Activated naive CD4-positive, alpha-beta T cell treated with anti-CD3 and anti-CD28 coated beads, Interleukin-2, amount 10 ng/mL, durations not matched to agents 7 days and 5 days (primary cell): ENCODE results near the gene SERPINC1.
"Not testable (repeated sequence)": the region's sequence is repeated elsewhere in the genome, so short reads cannot be mapped to it uniquely, and the experiment has no call there.

Source experiments
- CTCF ChIA-PET: fragments of 350-600 bp; sonication (Branson Sonifier 250); formaldehyde crosslinking; loops from one replicate; lab custom pipeline; 2021; ENCODE audit warnings: antibody characterized with exemption; lab: Charles Lee
- DNase-seq: peaks from one replicate; pipeline ENCODE4 v3.0.0-alpha.2; 2020
- H3K27ac Mint-ChIP-seq: one replicate; pipeline ENCODE4 v1.8.0; 2021; ENCODE audit warnings: mild to moderate bottlenecking, moderate library complexity, mixed read lengths
- H3K27me3 Mint-ChIP-seq: one replicate; pipeline ENCODE4 v1.8.0; 2021; ENCODE audit warnings: mild to moderate bottlenecking, mixed read lengths
- H3K36me3 Mint-ChIP-seq: one replicate; pipeline ENCODE4 v1.8.0; 2021; ENCODE audit warnings: mixed read lengths
- H3K4me1 Mint-ChIP-seq: one replicate; pipeline ENCODE4 v1.8.0; 2021; ENCODE audit warnings: mixed read lengths
- H3K4me3 Mint-ChIP-seq: one replicate; pipeline ENCODE4 v1.8.0; 2021; ENCODE audit warnings: mild to moderate bottlenecking, moderate library complexity, mixed read lengths
- H3K9me3 Mint-ChIP-seq: one replicate; pipeline ENCODE4 v1.8.0; 2021; ENCODE audit warnings: mixed read lengths

Gene SERPINC1

GRCh38 chr1:173915596-173915995, 1.5 kb downstream of the SERPINC1 start:
- H3K9me3 Mint-ChIP-seq, result no peaks in the 10 kb centered on the region
- CTCF ChIA-PET, result interaction anchor here (1.0 kb wide), 1 partner anchor 14 kb away, joined by 3 read pairs; no protein-coding TSS in a partner anchor
- H3K4me3 Mint-ChIP-seq, result no peak overlapping the region
- peaks cover 10% of the 10 kb centered on the region for H3K27me3 Mint-ChIP-seq
- no peaks in the 10 kb centered on the region for H3K36me3 Mint-ChIP-seq
- no peaks in the 10 kb centered on the region for H3K4me1 Mint-ChIP-seq
- no peak overlapping the region for H3K27ac Mint-ChIP-seq
- DNase-seq, result no peak

- Mint-ChIP-seq H3K36me3 (no peaks in the 10 kb centered on the region), H3K4me3 (no peak overlapping the region)
Measured at GRCh38 chr1:173914366-173914871, 2.7 kb downstream of the SERPINC1 start.

GRCh38 chr1:173913111-173913510, 4.0 kb downstream of the SERPINC1 start:
- CTCF ChIA-PET, result no interaction called here

More at GRCh38 chr1:173914366-173914871, 2.7 kb downstream of the SERPINC1 start:
- Mint-ChIP-seq H3K4me1 (no peaks in the 10 kb centered on the region), H3K27ac (no peak overlapping the region), H3K9me3 (no peaks in the 10 kb centered on the region), H3K27me3 (peaks cover 10% of the 10 kb centered on the region)
- CTCF ChIA-PET, result interaction anchor here (0.6 to 1.0 kb wide), 2 partner anchors 12 to 44 kb away, joined by 3 read pairs; no protein-coding TSS in a partner anchor
- DNase-seq, result peak; percentile 44

GRCh38 chr1:173903827-173904531, 13.1 kb downstream of the SERPINC1 start:
- H3K27ac Mint-ChIP-seq, result no peak overlapping the region
- no peaks in the 10 kb centered on the region for H3K27me3 Mint-ChIP-seq
- no peaks in the 10 kb centered on the region for H3K9me3 Mint-ChIP-seq
- CTCF ChIA-PET, result no interaction called here
- H3K4me1 Mint-ChIP-seq, result peaks cover 2% of the 10 kb centered on the region
- no peaks in the 10 kb centered on the region for H3K36me3 Mint-ChIP-seq
- H3K4me3 Mint-ChIP-seq, result no peak overlapping the region
- no peak for DNase-seq

More at GRCh38 chr1:173913111-173913510, 4.0 kb downstream of the SERPINC1 start:
- no peaks in the 10 kb centered on the region for H3K9me3 Mint-ChIP-seq
- H3K4me3 Mint-ChIP-seq, result no peak overlapping the region
- H3K4me1 Mint-ChIP-seq, result no peaks in the 10 kb centered on the region
- no peak overlapping the region for H3K27ac Mint-ChIP-seq
- DNase-seq, result no peak
- no peaks in the 10 kb centered on the region for H3K36me3 Mint-ChIP-seq
- H3K27me3 Mint-ChIP-seq, result peaks cover 10% of the 10 kb centered on the region

- Mint-ChIP-seq H3K27me3 (no peaks in the 10 kb centered on the region), H3K36me3 (peaks cover 2% of the 10 kb centered on the region), H3K27ac (no peak overlapping the region), H3K4me1 (peaks cover 2% of the 10 kb centered on the region), H3K9me3 (no peaks in the 10 kb centered on the region), H3K4me3 (no peak overlapping the region)
- CTCF ChIA-PET, result interaction anchor here (0.6 kb wide), 1 partner anchor 26 kb away, joined by 3 read pairs; no protein-coding TSS in a partner anchor
- DNase-seq, result no peak
Measured at GRCh38 chr1:173900992-173901391, 16.1 kb downstream of the SERPINC1 start.

- H3K4me1 Mint-ChIP-seq, result peaks cover 2% of the 10 kb centered on the region
- no peak overlapping the region for H3K4me3 Mint-ChIP-seq
- H3K27me3 Mint-ChIP-seq, result no peaks in the 10 kb centered on the region
- peaks cover 4% of the 10 kb centered on the region for H3K36me3 Mint-ChIP-seq
- CTCF ChIA-PET, result no interaction called here
- H3K9me3 Mint-ChIP-seq, result no peaks in the 10 kb centered on the region
- no peak for DNase-seq
- no peak overlapping the region for H3K27ac Mint-ChIP-seq
Measured at GRCh38 chr1:173900427-173900826, 16.7 kb downstream of the SERPINC1 start.

- H3K9me3 Mint-ChIP-seq, result no peaks in the 10 kb centered on the region
Measured at GRCh38 chr1:173894189-173894588, 22.9 kb downstream of the SERPINC1 start.

GRCh38 chr1:173893611-173894010, 23.5 kb downstream of the SERPINC1 start:
- Mint-ChIP-seq H3K9me3 (no peaks in the 10 kb centered on the region), H3K4me3 (no peak overlapping the region), H3K36me3 (peaks cover 33% of the 10 kb centered on the region), H3K27ac (no peak overlapping the region), H3K4me1 (no peaks in the 10 kb centered on the region), H3K27me3 (no peaks in the 10 kb centered on the region)
- DNase-seq, result no peak
- CTCF ChIA-PET, result no interaction called here

More at GRCh38 chr1:173894189-173894588, 22.9 kb downstream of the SERPINC1 start:
- Mint-ChIP-seq H3K27ac (no peak overlapping the region), H3K4me1 (no peaks in the 10 kb centered on the region), H3K36me3 (peaks cover 33% of the 10 kb centered on the region), H3K4me3 (no peak overlapping the region), H3K27me3 (no peaks in the 10 kb centered on the region)
- CTCF ChIA-PET, result no interaction called here
- DNase-seq, result no peak

- H3K36me3 Mint-ChIP-seq, result peaks cover 50% of the 10 kb centered on the region
- no peak overlapping the region for H3K27ac Mint-ChIP-seq
- H3K9me3 Mint-ChIP-seq, result no peaks in the 10 kb centered on the region
- CTCF ChIA-PET, result no interaction called here
- DNase-seq, result no peak
- no peak overlapping the region for H3K4me3 Mint-ChIP-seq
- H3K27me3 Mint-ChIP-seq, result no peaks in the 10 kb centered on the region
- peaks cover 18% of the 10 kb centered on the region for H3K4me1 Mint-ChIP-seq
Measured at GRCh38 chr1:173889885-173890284, 27.2 kb downstream of the SERPINC1 start.

GRCh38 chr1:173888749-173889148, 28.4 kb downstream of the SERPINC1 start:
- Mint-ChIP-seq H3K9me3 (no peaks in the 10 kb centered on the region), H3K27ac (no peak overlapping the region), H3K4me1 (peaks cover 18% of the 10 kb centered on the region), H3K36me3 (peaks cover 45% of the 10 kb centered on the region), H3K27me3 (no peaks in the 10 kb centered on the region), H3K4me3 (no peak overlapping the region)
- DNase-seq, result no peak
- CTCF ChIA-PET, result no interaction called here

GRCh38 chr1:173887627-173888026, 29.5 kb downstream of the SERPINC1 start:
- CTCF ChIA-PET, result no interaction called here
- Mint-ChIP-seq H3K36me3 (peaks cover 43% of the 10 kb centered on the region), H3K27ac (no peak overlapping the region)

GRCh38 chr1:173886746-173887611, 30.1 kb downstream of the SERPINC1 start:
- H3K27ac Mint-ChIP-seq, result no peak overlapping the region
- DNase-seq, result no peak
- H3K9me3 Mint-ChIP-seq, result no peaks in the 10 kb centered on the region
- H3K27me3 Mint-ChIP-seq, result no peaks in the 10 kb centered on the region
- peaks cover 38% of the 10 kb centered on the region for H3K36me3 Mint-ChIP-seq
- CTCF ChIA-PET, result no interaction called here
- H3K4me3 Mint-ChIP-seq, result no peak overlapping the region
- H3K4me1 Mint-ChIP-seq, result peaks cover 18% of the 10 kb centered on the region

More at GRCh38 chr1:173887627-173888026, 29.5 kb downstream of the SERPINC1 start:
- Mint-ChIP-seq H3K4me3 (no peak overlapping the region), H3K9me3 (no peaks in the 10 kb centered on the region), H3K27me3 (no peaks in the 10 kb centered on the region), H3K4me1 (peaks cover 18% of the 10 kb centered on the region)
- no peak for DNase-seq

GRCh38 chr1:173884701-173885100, 32.4 kb downstream of the SERPINC1 start:
- Mint-ChIP-seq H3K27ac (no peak overlapping the region), H3K9me3 (peaks cover 1% of the 10 kb centered on the region), H3K36me3 (peaks cover 34% of the 10 kb centered on the region), H3K4me3 (no peak overlapping the region), H3K4me1 (peaks cover 18% of the 10 kb centered on the region), H3K27me3 (no peaks in the 10 kb centered on the region)
- CTCF ChIA-PET, result no interaction called here
- no peak for DNase-seq

GRCh38 chr1:173881117-173881516, 36.0 kb downstream of the SERPINC1 start:
- H3K27ac Mint-ChIP-seq, H3K9me3 Mint-ChIP-seq, H3K4me1 Mint-ChIP-seq, H3K27me3 Mint-ChIP-seq, H3K4me3 Mint-ChIP-seq, CTCF ChIA-PET, DNase-seq: not testable (repeated sequence)
- peaks cover 34% of the 10 kb centered on the region for H3K36me3 Mint-ChIP-seq
